GM20000 (cell line): ENCODE measurements around the gene PTBP2.

ENCODE experiments used
- DNase-seq: peaks from one replicate; pipeline ENCODE4 v3.0.0; 2012; ENCODE audit warnings: low spot score
- TF ChIP-seq, protein P1 (sequence below): IDR thresholded peaks from 2 replicates; pipeline ENCODE4 v1.5.1; 2012; ENCODE audit warnings: mild to moderate bottlenecking, control low read depth; ENCODE audit errors: extremely low read depth, missing control alignments

PTBP2 gene

DNA sequence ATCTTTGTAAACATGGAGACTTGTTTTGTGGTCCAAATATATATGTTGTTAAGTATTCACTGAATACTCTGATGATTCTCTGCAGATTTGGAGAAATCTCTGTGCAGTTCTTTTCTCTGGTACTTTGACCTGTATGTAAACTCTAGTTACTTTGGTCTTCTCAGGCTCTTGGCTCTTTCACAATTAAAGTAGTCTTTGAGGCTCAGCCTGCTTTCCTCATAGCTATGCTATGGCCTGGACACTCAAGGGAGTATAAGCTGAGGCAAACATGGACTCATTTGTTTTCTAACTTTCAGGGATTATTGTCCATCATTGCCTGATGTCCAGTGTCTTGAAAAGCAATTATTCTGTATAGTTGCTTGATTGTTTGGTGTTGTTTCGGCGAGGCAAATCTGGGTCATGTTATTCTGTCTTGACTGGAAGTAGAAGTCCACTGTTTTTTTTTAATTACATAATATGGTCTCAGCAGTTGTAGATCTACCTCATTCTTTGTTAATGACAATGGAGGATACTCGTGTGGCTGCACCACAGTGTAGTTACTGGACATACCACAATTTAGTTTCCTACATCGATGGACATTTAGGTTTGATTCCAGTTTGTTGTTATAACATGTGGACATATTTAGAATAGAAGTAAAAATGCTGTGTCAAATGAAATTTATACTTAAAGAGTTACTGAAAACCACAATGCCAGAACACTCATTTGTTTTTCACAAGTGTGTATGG is 9.2 kb downstream of the PTBP2 start:
- TF ChIP-seq, protein P1, sequence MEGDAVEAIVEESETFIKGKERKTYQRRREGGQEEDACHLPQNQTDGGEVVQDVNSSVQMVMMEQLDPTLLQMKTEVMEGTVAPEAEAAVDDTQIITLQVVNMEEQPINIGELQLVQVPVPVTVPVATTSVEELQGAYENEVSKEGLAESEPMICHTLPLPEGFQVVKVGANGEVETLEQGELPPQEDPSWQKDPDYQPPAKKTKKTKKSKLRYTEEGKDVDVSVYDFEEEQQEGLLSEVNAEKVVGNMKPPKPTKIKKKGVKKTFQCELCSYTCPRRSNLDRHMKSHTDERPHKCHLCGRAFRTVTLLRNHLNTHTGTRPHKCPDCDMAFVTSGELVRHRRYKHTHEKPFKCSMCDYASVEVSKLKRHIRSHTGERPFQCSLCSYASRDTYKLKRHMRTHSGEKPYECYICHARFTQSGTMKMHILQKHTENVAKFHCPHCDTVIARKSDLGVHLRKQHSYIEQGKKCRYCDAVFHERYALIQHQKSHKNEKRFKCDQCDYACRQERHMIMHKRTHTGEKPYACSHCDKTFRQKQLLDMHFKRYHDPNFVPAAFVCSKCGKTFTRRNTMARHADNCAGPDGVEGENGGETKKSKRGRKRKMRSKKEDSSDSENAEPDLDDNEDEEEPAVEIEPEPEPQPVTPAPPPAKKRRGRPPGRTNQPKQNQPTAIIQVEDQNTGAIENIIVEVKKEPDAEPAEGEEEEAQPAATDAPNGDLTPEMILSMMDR, result no peak
- no peak for DNase-seq

DNA sequence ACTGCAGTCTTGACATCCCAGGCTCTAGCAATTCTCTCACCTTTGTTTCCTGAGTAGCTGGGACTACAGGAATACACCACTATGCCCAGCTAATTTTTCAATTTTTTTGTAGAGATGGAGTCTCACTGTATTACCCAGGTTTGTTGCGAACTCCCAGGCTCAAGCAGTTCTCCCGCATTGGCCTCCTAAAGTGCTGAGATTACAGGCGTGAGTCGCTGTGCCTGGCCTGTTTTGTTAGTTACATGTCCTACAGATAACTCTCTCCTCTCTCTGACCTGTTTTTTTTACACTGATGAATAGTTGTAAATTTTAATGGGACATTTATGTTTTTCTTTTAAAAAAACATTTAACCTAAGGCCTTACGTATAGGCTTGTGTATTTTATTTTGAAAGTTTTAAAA is 19.8 kb downstream of the PTBP2 start:
- TF ChIP-seq, protein P1, result no peak
- DNase-seq, result no peak

DNA sequence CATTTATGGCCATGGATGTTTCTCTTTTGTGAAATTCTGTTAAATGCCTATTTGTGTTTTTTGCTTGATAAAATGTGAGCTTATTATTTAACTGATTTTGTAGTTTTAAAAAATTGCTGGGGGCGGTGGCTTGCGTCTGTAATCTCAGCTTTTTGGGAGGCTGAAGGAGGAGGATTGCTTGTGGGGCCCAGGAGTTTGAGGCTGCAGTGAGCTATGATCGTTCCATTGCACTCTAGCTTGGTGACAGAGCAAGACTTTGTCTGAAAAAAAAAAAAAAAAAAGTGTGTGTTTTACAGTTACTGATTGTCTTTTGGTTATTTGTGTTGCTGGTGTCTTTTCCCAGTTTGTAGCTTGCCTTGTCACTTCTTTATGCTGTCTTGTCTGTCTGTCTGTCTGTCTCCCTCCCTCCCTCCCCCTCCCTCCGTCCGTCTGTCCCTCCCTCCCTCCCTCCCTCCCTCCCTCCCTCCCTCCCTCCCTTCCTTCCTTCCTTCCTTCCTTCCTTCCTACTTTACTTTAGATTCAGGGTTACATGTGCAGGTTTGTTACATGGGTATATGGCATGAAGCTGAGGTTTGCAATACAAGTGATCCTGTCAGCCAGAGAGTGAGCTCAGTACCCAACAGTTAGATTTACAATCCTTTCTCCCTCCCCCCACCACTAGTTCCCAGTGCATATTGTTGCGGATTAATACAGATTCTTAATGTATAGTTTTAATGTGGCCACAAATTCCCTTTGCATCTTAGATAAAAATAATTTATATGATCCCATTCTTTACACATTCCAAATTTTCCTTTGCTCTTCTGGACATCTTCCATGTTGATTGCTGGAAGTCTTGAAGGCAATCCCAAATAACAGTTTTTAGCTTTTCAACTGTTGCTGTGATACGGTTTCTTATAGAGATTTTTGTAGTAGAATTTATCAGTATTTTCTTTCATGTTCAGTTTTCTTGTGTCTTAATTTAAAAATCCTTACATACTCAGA is 25.1 kb downstream of the PTBP2 start:
- TF ChIP-seq, protein P1, result no peak

DNA sequence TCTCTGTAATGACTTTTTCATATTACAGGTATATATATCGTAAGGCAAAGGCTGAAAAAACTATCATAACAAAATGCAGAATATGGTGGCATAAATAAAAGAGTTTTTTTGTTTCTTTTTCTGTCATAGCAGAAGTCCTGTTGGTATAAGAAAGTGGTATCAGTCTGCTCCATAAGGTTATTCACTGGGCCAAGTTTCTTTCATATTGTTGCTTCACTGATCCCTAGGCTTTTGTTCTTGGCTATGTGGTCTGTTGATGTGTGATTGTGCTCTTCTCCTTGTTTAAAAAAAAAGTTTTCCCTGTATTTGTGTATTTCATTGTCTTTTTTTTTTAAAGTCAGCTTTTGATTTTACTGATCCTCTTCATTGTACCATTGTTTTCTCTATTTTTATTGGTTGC is 26.0 kb downstream of the PTBP2 start:
- TF ChIP-seq, protein P1, result no peak
- no peak for DNase-seq

More for the DNA sequence above, 25.1 kb downstream of the PTBP2 start:
- no peak for DNase-seq

DNA sequence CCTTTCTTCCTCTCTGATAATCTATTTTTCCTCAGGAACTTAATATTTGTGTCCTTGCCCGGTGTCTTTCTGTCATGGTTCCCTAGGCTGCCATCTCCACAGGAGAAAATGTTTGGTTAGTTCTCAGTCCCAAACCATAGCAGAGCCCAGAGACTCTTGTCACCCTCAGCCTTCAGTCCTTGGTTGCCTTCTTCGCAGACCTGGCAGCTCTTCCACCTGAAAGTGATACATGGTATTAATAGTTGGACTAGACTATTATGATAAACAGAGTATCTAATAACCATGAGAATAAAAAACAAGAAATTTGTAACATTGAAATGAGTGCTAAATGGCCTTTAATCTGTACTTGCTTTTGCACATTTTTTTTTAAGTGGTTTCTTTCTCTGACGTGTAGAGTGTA is 26.5 kb downstream of the PTBP2 start:
- DNase-seq, result no peak
- TF ChIP-seq, protein P1, result no peak

DNA sequence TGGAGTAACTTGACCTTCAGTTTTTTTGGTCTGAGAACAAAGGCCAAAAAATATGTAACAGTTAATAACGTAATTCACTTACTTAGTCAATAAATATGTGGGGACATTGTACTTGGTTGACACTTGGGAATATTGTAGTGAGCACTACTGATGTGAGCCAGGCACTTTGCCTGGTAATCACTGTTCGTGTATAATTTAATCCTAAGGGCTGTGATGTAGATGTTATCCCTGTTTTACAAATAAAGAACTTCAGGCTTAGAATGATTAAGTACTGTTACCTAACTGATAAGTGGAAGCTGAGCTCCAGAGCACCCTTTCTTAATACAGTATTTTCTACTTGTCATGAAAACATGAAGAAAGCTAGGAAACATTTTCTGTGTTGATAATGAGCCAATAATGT is 28.0 kb downstream of the PTBP2 start:
- DNase-seq, result no peak
- TF ChIP-seq, protein P1, result no peak

DNA sequence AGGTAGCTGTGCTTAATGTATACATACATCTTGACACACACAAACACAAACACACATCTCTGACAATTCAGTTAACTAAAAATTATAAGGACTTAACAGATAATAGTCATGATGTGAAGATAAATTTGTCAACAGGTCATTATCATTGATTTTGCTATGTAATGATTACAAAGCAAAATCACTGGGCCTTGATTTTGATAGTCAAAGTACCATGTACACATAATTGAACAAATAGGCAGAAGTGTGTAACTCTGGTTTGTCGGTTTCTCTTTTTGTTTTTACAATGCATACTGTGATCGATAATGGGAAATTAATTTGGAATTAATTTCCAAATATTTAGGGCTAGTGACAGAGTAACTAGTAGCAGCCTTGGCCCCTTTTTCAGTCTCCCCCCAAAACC is 30.8 kb downstream of the PTBP2 start:
- TF ChIP-seq, protein P1, result no peak
- no peak for DNase-seq
